Neuronal stem cell (in vitro differentiated cells): Measurements from ENCODE around the gene ANKH.

Experiments used
- DNase-seq: peaks from one replicate; pipeline ENCODE4 v3.0.0-alpha.2; 2013; ENCODE audit warnings: low spot score
- H2AFZ ChIP-seq: one replicate; pipeline ENCODE4 v1.6.1; 2013; ENCODE audit warnings: mild to moderate bottlenecking, low read length, inconsistent platforms
- H2AK5ac ChIP-seq: 2 replicates; pipeline ENCODE4 v1.6.1; 2013; ENCODE audit warnings: low read depth, mild to moderate bottlenecking, inconsistent platforms, low read length, moderate library complexity, mixed read lengths
- H2BK120ac ChIP-seq: 2 replicates; pipeline ENCODE4 v1.6.1; 2013; ENCODE audit warnings: low read depth, mild to moderate bottlenecking, inconsistent platforms, low read length, moderate library complexity, mixed read lengths
- H2BK12ac ChIP-seq: one replicate; pipeline ENCODE4 v1.6.1; 2013; ENCODE audit warnings: low read length, inconsistent platforms
- H2BK15ac ChIP-seq: 2 replicates; pipeline ENCODE4 v1.6.1; 2013; ENCODE audit warnings: mild to moderate bottlenecking, low read length, inconsistent platforms, mixed read lengths
- H2BK5ac ChIP-seq: one replicate; pipeline ENCODE4 v1.6.1; 2013; ENCODE audit warnings: inconsistent platforms, mild to moderate bottlenecking, low read length, moderate library complexity
- H3K14ac ChIP-seq: one replicate; pipeline ENCODE4 v1.6.1; 2013; ENCODE audit warnings: low read length, inconsistent platforms
- H3K18ac ChIP-seq: 2 replicates; pipeline ENCODE4 v1.6.1; 2013; ENCODE audit warnings: low read length, inconsistent platforms
- H3K23ac ChIP-seq: 2 replicates; pipeline ENCODE4 v1.6.1; 2013; ENCODE audit warnings: low read depth, mild to moderate bottlenecking, mixed read lengths, low read length, inconsistent platforms; ENCODE audit not compliant: poor library complexity
- H3K27ac ChIP-seq: replicated peaks from 3 replicates; pipeline ENCODE4 v1.5.1; 2013; ENCODE audit warnings: low read length, inconsistent platforms
- H3K27me3 ChIP-seq, 3 experiments: 2 replicates each; pipeline ENCODE4 v1.6.1; 2013; ENCODE audit warnings: low read length in 3 of 3, mild to moderate bottlenecking in 2 of 3, inconsistent platforms in 1 of 3, low read depth in 1 of 3, mixed read lengths in 1 of 3, moderate library complexity in 1 of 3; ENCODE audit not compliant: control insufficient read depth in 3 of 3, insufficient read depth in 3 of 3
- H3K36me3 ChIP-seq, 2 donors: replicated peaks in 1 of 2; 2 replicates each; pipeline ENCODE4 v1.6.1; 2013; ENCODE audit warnings: low read length in 2 of 2; ENCODE audit not compliant: control insufficient read depth in 2 of 2, insufficient read depth in 2 of 2
- H3K4ac ChIP-seq: 2 replicates; pipeline ENCODE4 v1.6.1; 2013; ENCODE audit warnings: inconsistent platforms, mild to moderate bottlenecking, low read length, moderate library complexity
- H3K4me1 ChIP-seq, 2 donors: 1 replicate in 1 of 2; 2 replicates in 1 of 2; pipeline ENCODE4 v1.6.1; 2013; ENCODE audit warnings: low read length in 2 of 2, low read depth in 1 of 2; ENCODE audit not compliant: control insufficient read depth in 2 of 2, insufficient read depth in 1 of 2
- H3K4me2 ChIP-seq: one replicate; pipeline ENCODE4 v1.6.1; 2013; ENCODE audit warnings: mild to moderate bottlenecking, low read length, inconsistent platforms; ENCODE audit not compliant: insufficient read depth, poor library complexity, severe bottlenecking
- H3K4me3 ChIP-seq, 2 donors: 2 replicates each; pipeline ENCODE4 v1.5.1; 2013; ENCODE audit warnings: low read length in 2 of 2, mild to moderate bottlenecking in 2 of 2, inconsistent platforms in 1 of 2, moderate library complexity in 1 of 2
- H3K79me1 ChIP-seq: one replicate; pipeline ENCODE4 v1.6.1; 2013; ENCODE audit warnings: low read depth, mild to moderate bottlenecking, inconsistent platforms, low read length, moderate library complexity
- H3K9ac ChIP-seq: one replicate; pipeline ENCODE4 v1.6.1; 2013; ENCODE audit warnings: mild to moderate bottlenecking, low read depth, low read length, inconsistent platforms; ENCODE audit not compliant: poor library complexity
- H3K9me3 ChIP-seq, 2 donors: replicated peaks in 1 of 2; 2 replicates each; pipeline versions ENCODE3 to v1.6.1; 2013; ENCODE audit warnings: low read length in 2 of 2, mild to moderate bottlenecking in 2 of 2, inconsistent platforms in 1 of 2, low read depth in 1 of 2, mixed read lengths in 1 of 2, moderate library complexity in 1 of 2; ENCODE audit not compliant: control insufficient read depth in 2 of 2, insufficient read depth in 1 of 2
- H4K8ac ChIP-seq: one replicate; pipeline ENCODE4 v1.6.1; 2013; ENCODE audit warnings: low read depth, mild to moderate bottlenecking, inconsistent platforms, low read length, moderate library complexity
- H4K91ac ChIP-seq: one replicate; pipeline ENCODE4 v1.6.1; 2013; ENCODE audit warnings: low read length, low read depth, mild to moderate bottlenecking, inconsistent platforms; ENCODE audit not compliant: poor library complexity
- WGBS, 2 donors: extraction: QIAGEN DNeasy Blood & Tissue Kit; methylation state at CpG; one replicate each; pipeline ENCODE4 v1.1.7; 2013; ENCODE audit warnings: missing lambda C conversion rate in 2 of 2, mixed read lengths in 1 of 2; ENCODE audit not compliant: insufficient read length in 2 of 2, insufficient replicate concordance in 1 of 2; ENCODE audit errors: extremely low coverage in 2 of 2; 5-methylcytosine and 5-hydroxymethylcytosine counted together

The ANKH gene

GRCh38 chr5:14830210-14831005 is 41.2 kb downstream of the ANKH start:
- H3K27me3 ChIP-seq, result no peaks in the 10 kb centered on the region
- no peak overlapping the region for H2AFZ ChIP-seq
- peak overlapping the region; percentile 15 for H3K18ac ChIP-seq
- no peak overlapping the region for H2BK5ac ChIP-seq
- H2AK5ac ChIP-seq, result no peak overlapping the region
- H3K79me1 ChIP-seq, result no peaks in the 10 kb centered on the region
- no peak overlapping the region for H4K8ac ChIP-seq
- H3K9ac ChIP-seq, result no peak overlapping the region
- H3K14ac ChIP-seq, result no peak overlapping the region
- H3K4me3 ChIP-seq, result no peak overlapping the region
- H3K9me3 ChIP-seq, result no peaks in the 10 kb centered on the region
- no peaks in the 10 kb centered on the region for H3K36me3 ChIP-seq
- H2BK15ac ChIP-seq, result no peak overlapping the region
- no peak overlapping the region for H3K4ac ChIP-seq
- no peak overlapping the region for H4K91ac ChIP-seq
- H2BK120ac ChIP-seq, result no peak overlapping the region
- H3K27ac ChIP-seq, result no peak overlapping the region
- no peak overlapping the region for H2BK12ac ChIP-seq
- DNase-seq, result no peak
- no CpG with 5 or more reads among the region's 12 CpGs for WGBS, 2 donors
- no peaks in the 10 kb centered on the region for H3K4me1 ChIP-seq
- no peak overlapping the region for H3K23ac ChIP-seq
- H3K4me2 ChIP-seq, result no peak overlapping the region

GRCh38 chr5:14829396-14829795 is 42.2 kb downstream of the ANKH start:
- Histone ChIP-seq H3K9me3 (no peaks in the 10 kb centered on the region), H2BK5ac (no peak overlapping the region), H2AK5ac (no peak overlapping the region), H3K23ac (no peak overlapping the region), H3K36me3 (no peaks in the 10 kb centered on the region), H3K27ac (no peak overlapping the region), H3K18ac (no peak overlapping the region), H3K27me3 (no peaks in the 10 kb centered on the region), H3K4me2 (no peak overlapping the region), H4K91ac (no peak overlapping the region), H3K14ac (no peak overlapping the region), H2BK15ac (no peak overlapping the region), H3K4me1 (no peaks in the 10 kb centered on the region), H2BK120ac (no peak overlapping the region), H2BK12ac (no peak overlapping the region), H3K9ac (no peak overlapping the region), H2AFZ (no peak overlapping the region), H3K4ac (no peak overlapping the region), H4K8ac (no peak overlapping the region), H3K4me3 (no peak overlapping the region), H3K79me1 (no peaks in the 10 kb centered on the region)
- no peak for DNase-seq
- WGBS, 2 donors, result no CpG with 5 or more reads among the region's 3 CpGs

- H3K4me3 ChIP-seq, result no peak overlapping the region
- H3K36me3 ChIP-seq, result no peaks in the 10 kb centered on the region
- no peak overlapping the region for H2BK120ac ChIP-seq
- H2BK5ac ChIP-seq, result no peak overlapping the region
- no CpG with 5 or more reads among the region's 4 CpGs for WGBS, 2 donors
- H2BK12ac ChIP-seq, result no peak overlapping the region
- H4K8ac ChIP-seq, result no peak overlapping the region
- no peaks in the 10 kb centered on the region for H3K4me1 ChIP-seq
- H4K91ac ChIP-seq, result no peak overlapping the region
- no peak overlapping the region for H3K4me2 ChIP-seq
- no peaks in the 10 kb centered on the region for H3K79me1 ChIP-seq
- no peak overlapping the region for H2AK5ac ChIP-seq
- no peak overlapping the region for H2BK15ac ChIP-seq
- no peaks in the 10 kb centered on the region for H3K9me3 ChIP-seq
- no peak for DNase-seq
- H3K9ac ChIP-seq, result no peak overlapping the region
- H3K27ac ChIP-seq, result no peak overlapping the region
- no peak overlapping the region for H3K14ac ChIP-seq
- no peak overlapping the region for H3K23ac ChIP-seq
- no peaks in the 10 kb centered on the region for H3K27me3 ChIP-seq
- no peak overlapping the region for H2AFZ ChIP-seq
- H3K4ac ChIP-seq, result no peak overlapping the region
- no peak overlapping the region for H3K18ac ChIP-seq
Observed at GRCh38 chr5:14826714-14827113, 44.9 kb downstream of the ANKH start.

GRCh38 chr5:14825977-14826376 is 45.6 kb downstream of the ANKH start:
- Histone ChIP-seq H3K4ac (no peak overlapping the region), H3K36me3 (no peaks in the 10 kb centered on the region), H3K4me1 (no peaks in the 10 kb centered on the region), H3K79me1 (no peaks in the 10 kb centered on the region), H2BK5ac (no peak overlapping the region), H3K9me3 (no peaks in the 10 kb centered on the region), H4K91ac (no peak overlapping the region), H3K14ac (no peak overlapping the region), H3K4me3 (no peak overlapping the region), H3K4me2 (no peak overlapping the region), H3K9ac (no peak overlapping the region), H3K18ac (no peak overlapping the region), H2BK15ac (no peak overlapping the region), H3K27me3 (no peaks in the 10 kb centered on the region), H3K23ac (no peak overlapping the region), H4K8ac (no peak overlapping the region), H3K27ac (no peak overlapping the region), H2AFZ (no peak overlapping the region), H2BK12ac (no peak overlapping the region), H2BK120ac (no peak overlapping the region), H2AK5ac (no peak overlapping the region)
- DNase-seq, result no peak
- no CpG with 5 or more reads among the region's 2 CpGs for WGBS, 2 donors
